Skeletal muscle tissue (tissue), 5 donors: Measurements from ENCODE around the gene TMIE. TPM values are rescaled to one million over a fixed set of nuclear protein-coding genes. Genes with fewer than 3 reads are reported as not detected.

Source experiments
- H3K27ac ChIP-seq: one replicate; pipeline ENCODE4 v1.7.0; 2013; ENCODE audit warnings: mild to moderate bottlenecking, low read depth, low read length, inconsistent platforms
- H3K27me3 ChIP-seq, 3 donors: one replicate each; pipeline ENCODE4 v1.7.0; 2013; ENCODE audit warnings: low read length in 3 of 3; ENCODE audit not compliant: control insufficient read depth in 3 of 3, insufficient read depth in 3 of 3
- H3K36me3 ChIP-seq, 3 donors: one replicate each; pipeline ENCODE4 v1.7.0; 2013; ENCODE audit warnings: low read length in 3 of 3; ENCODE audit not compliant: control insufficient read depth in 3 of 3, insufficient read depth in 3 of 3
- H3K4me1 ChIP-seq, 3 donors: one replicate each; pipeline ENCODE4 v1.7.0; 2013; ENCODE audit warnings: low read length in 3 of 3, mild to moderate bottlenecking in 3 of 3; ENCODE audit not compliant: control insufficient read depth in 3 of 3, insufficient read depth in 3 of 3
- H3K4me3 ChIP-seq, 3 donors: one replicate each; pipeline ENCODE4 v1.7.0; 2013; ENCODE audit warnings: low read length in 3 of 3
- H3K9ac ChIP-seq, 3 donors: one replicate each; pipeline ENCODE4 v1.7.0; 2013; ENCODE audit warnings: low read length in 3 of 3, mild to moderate bottlenecking in 3 of 3, moderate library complexity in 2 of 3, low read depth in 1 of 3
- H3K9me3 ChIP-seq, 3 donors: one replicate each; pipeline ENCODE4 v1.7.0; 2013; ENCODE audit warnings: low read length in 3 of 3; ENCODE audit not compliant: control insufficient read depth in 3 of 3
- small RNA-seq: library from RNA; depleted of rRNA; stranded (forward); fragments of <200 nt; gene quantifications from one replicate; pipeline ENCODE3, GENCODE V24; 2014
- total RNA-seq: library from RNA; depleted of rRNA; stranded (reverse); fragments of >200 nt; gene quantifications from one replicate; pipeline ENCODE4 v1.2.3, GENCODE V29; 2014
- donor health status: Osteomylitis.

TMIE gene
- total RNA-seq, 1 donor from 2014 or later, result 1.0 TPM

GRCh38 chr3:46756642-46757041 lies 55.5 kb downstream of the TMIE start:
- Histone ChIP-seq H3K27ac (no peak overlapping the region), H3K4me3 (no peak overlapping the region), H3K36me3 (peaks cover 0 to 9% (median 0%) of the 10 kb centered on the region in 3 donors), H3K27me3 (no peaks in the 10 kb centered on the region), H3K9me3 (no peaks in the 10 kb centered on the region), H3K9ac (no peak overlapping the region), H3K4me1 (peaks cover 0 to 5% (median 0%) of the 10 kb centered on the region in 3 donors)

DNA sequence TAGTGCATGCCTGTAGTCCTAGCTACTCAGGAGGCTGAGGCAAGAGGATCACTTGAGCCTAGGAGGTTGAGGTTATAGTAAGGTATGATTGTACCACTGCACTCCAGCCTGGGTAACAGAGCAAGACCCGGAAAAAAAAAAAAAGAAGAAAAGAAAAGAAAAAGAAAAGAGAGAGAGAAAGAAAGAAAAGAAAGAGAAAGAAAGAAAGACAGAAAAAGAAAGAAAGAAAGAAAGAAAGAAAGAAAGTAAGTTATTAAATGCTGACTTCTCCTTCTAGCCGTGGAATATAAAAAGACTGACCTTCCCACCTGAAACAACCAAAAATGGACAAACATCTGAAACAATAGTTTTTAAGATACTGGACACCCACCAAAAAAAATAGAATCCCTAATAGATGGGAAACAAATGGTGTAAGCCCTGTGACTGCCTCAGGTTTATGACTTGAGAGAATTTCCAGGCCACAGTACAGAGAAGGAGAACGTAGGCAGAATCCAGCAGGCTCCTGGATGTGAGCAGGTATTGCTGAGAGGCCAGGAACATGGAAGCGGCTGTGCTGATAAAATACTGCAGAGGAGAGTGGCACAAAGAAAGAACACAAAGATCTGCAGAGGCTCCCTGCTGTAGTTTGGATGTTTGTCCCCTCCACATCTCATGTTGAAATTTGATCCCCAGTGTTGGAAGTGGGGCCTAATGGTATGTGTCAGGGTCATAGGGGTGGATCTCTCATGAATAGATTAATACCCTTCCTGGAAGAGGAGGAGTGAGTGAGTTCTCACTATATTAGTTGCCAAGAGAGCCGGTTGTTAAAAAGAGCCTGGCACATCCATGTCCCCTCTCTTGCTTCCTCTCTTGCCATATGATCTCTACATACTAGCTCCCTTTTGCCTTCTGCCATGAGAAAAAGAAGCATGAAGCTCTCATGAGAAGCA lies 58.3 kb downstream of the TMIE start:
- peaks cover 0 to 4% (median 0%) of the 10 kb centered on the region in 3 donors for H3K36me3 ChIP-seq
- peaks cover 0 to 5% (median 0%) of the 10 kb centered on the region in 3 donors for H3K4me1 ChIP-seq
- no peak overlapping the region for H3K9ac ChIP-seq
- no peak overlapping the region for H3K4me3 ChIP-seq
- no peaks in the 10 kb centered on the region for H3K27me3 ChIP-seq
- no peaks in the 10 kb centered on the region for H3K9me3 ChIP-seq
- H3K27ac ChIP-seq, result no peak overlapping the region

Small RNAs within 50 kb of the gene (small RNA-seq; reads per million reads assigned to genes)
- 0.07 reads per million for gene PRSS45

Other genes starting within 250 kb of the TMIE start
- 3.1 TPM for gene LTF, start 236.5 kb upstream of the TMIE start, total RNA-seq
- under 0.01 TPM for gene RTP3, start 203.4 kb upstream of the TMIE start, total RNA-seq
- 3.7 TPM for gene LRRC2, start 135.1 kb upstream of the TMIE start, total RNA-seq
- not detected for gene FAM240A, start 88.9 kb upstream of the TMIE start, total RNA-seq
- 5.2 TPM for gene ALS2CL, start 7.7 kb upstream of the TMIE start, total RNA-seq
- gene PRSS50, start 16.5 kb downstream of the TMIE start, total RNA-seq, result not detected
- 53.2 TPM for gene MYL3, start 162.1 kb downstream of the TMIE start, total RNA-seq
- gene PTH1R, start 176.3 kb downstream of the TMIE start, total RNA-seq, result 9.4 TPM